ENCODE data around the gene PTTG2.

- TF ChIP-seq EP300 (IDR thresholded peaks at IDR 0.05) (no peak), CTCF (IDR thresholded peaks at IDR 0.05) (no peak), POLR2AphosphoS5 (IDR thresholded peaks at IDR 0.05) (no peak), POLR2A (IDR thresholded peaks at IDR 0.05; ENCODE audit: low read depth) (no peak)
Observed at GRCh38 chr4:37968747-37969146, 8.5 kb downstream of the PTTG2 start.
